Amygdala (tissue), 56 donors: ENCODE measurements around the gene ZNF331.
A peak's percentile ranks its signal among the peaks of the same experiment; 100 is the strongest.

Experiments
- DNase-seq, 56 donors: peaks; one replicate each; lab custom pipeline; 2025; lab: John Stamatoyannopoulos, UW

The ZNF331 gene

GRCh38 chr19:53554804-53555203 is 16.9 kb downstream of the ZNF331 start:
- DNase-seq, result peak in 1 of 56 donors; percentile 23

DNA sequence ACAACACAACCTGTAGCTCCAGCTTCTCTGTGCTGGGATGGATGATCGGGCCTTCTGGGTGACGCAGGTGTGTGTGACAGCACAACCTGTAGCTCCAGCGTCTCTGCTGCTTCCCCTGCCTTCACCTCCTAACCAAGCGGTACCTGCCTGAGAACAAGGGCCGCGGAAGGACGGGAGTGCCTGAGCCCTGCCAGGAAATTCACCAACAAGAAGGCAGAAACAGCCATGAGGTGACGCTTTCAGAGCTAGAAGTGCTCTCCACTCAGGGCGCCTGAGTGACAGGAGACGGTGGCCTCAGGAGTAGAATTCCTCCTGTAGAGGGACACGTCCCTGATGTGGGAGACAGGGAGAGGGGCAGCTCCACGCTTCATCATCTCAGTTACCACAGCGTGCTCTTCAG is 17.4 kb downstream of the ZNF331 start:
- no peak for DNase-seq

DNA sequence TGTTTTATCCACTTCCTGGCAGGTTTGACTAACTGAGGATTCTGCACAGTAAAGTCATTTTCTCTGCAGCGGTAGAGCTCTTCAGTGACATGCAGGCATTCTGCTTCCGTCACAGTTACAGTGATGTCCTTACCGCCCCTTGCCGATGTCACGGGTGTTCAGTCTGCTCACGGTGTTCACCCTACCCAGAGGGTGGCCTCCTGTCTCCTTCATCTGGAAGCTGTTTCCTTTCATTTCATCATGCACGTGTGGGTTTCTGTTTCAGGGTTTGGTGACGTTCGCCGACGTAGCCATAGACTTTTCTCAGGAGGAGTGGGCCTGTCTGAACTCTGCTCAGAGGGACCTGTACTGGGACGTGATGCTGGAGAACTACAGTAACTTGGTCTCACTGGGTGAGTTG is 33.4 kb downstream of the ZNF331 start:
- no peak for DNase-seq

DNA sequence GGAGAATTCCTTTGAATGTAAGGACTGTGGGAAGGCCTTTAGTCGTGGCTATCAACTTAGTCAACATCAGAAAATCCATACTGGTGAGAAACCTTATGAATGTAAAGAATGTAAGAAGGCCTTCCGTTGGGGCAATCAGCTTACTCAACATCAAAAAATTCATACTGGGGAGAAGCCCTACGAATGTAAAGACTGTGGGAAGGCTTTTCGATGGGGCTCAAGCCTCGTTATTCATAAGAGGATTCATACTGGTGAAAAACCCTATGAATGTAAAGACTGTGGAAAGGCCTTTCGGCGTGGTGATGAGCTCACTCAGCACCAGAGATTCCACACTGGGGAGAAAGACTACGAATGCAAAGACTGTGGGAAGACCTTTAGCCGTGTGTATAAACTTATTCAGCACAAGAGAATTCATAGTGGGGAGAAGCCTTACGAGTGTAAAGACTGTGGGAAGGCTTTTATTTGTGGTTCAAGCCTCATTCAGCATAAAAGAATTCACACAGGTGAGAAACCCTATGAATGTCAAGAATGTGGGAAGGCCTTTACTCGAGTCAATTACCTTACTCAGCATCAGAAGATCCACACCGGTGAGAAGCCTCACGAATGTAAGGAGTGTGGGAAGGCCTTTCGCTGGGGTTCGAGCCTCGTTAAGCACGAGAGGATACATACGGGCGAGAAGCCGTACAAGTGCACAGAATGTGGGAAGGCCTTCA is 39.2 kb downstream of the ZNF331 start:
- DNase-seq, result no peak

GRCh38 chr19:53577968-53578367 is 40.0 kb downstream of the ZNF331 start:
- no peak for DNase-seq

GRCh38 chr19:53579518-53579917 is 41.6 kb downstream of the ZNF331 start:
- no peak for DNase-seq

DNA sequence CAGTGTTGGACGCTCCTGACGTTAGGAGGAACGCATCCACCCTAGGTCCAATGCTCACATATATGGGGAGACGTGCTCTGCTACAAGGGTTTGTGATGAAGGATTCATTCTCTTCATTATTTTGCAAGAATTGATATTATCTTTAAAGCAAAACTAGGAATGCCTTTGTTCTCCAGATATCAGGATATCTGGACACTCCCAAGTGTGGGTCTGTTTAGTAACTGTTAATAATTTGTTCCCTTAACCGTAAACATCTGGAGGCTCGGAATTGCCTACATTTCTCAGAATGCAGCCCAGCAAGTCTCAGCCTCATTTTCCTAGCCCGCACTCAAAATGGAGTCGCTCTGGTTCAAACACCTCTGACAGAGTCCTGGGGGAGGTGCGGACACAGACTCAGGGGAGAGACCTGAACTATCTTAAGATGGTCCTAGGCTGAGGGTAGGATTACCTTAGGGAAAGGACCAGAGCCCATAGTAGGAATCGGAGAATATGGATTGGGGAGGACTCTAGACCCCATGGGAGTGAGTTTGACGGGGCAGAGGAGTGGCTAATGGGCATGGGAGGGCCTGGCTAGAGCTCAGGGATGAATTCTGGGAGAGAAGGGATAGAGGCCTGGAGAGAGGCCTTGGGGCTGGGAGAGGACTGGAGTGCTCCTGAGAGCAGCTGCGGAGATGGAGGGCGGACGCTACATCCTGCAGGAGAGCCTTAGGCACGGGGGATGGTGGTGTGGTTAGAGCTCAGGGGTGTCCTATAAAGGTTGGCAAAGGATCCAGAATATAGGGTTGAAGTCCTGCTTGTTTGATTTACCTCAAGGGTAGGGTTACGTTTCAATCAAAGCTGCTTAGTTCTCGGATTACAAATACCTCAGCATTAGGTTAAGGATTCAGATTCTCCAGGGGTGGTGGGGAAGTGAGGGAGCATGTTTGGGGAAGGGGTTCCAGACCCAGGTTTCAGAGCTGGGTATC is 43.2 kb downstream of the ZNF331 start:
- DNase-seq, result no peak

DNA sequence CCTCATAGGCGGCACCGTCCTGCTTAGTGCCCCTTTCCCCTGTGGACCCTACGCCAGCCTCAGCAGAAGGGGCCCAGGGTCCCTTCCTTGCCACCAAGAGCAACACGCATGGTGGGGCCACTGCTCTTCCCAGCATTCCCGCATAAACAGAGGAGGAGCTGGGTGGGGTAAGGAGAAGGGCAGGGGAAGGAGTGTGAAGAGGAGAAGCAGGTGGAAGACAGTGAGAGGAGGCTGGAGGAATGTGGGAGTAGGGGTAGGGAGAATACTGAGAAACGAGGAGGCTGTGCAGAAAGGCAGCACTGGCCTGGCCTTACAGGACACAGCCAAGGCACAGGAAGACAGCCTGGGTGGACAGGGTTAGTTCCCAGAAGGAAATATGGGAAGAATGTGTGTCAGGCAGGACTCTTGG is 43.9 kb downstream of the ZNF331 start:
- DNase-seq, result no peak

GRCh38 chr19:53583181-53583580 is 45.2 kb downstream of the ZNF331 start:
- no peak for DNase-seq

DNA sequence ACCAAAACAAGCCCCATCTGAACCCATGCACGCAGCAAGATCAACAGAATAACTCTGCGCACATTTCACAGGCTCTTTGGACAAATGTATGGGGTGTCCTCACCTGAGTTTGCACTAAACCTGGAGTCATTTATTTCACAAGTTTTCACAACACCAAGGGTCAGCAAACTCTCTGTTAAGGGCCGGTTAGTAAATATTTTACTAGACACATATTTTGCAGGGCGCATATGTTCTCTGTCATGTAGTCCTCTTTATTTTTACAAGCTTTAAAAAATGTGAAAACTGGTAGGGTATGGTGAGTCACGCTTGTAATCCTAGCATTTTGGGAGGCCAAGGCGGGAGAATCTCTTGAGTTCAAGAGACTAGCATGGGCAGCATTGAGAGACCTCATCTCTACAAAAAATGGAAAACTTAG is 48.3 kb downstream of the ZNF331 start:
- no peak for DNase-seq

GRCh38 chr19:53594811-53595509 is 57.0 kb downstream of the ZNF331 start:
- DNase-seq, result no peak

DNA sequence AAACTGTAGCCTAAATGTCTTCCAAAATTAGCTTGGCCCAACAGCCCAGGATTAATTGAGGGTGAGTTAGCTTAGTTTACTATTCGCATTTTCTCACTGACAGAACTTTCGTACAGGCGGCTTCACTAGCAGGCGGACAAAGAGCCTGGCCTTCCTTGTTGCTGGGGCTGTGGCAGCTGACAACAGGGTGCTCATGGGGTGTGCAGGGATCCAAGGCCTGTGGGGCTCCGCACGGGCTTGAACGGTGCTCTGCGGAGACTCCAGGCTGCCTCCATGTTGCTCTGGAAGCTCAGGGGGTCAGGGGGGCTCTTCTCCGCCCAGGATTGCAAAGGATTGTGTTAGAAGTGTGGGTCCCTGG is 57.5 kb downstream of the ZNF331 start:
- no peak for DNase-seq

- no peak for DNase-seq
These were observed 58.1 kb downstream of the ZNF331 start for GRCh38 chr19:53596056-53596455.

GRCh38 chr19:53597023-53597422 is 59.1 kb downstream of the ZNF331 start:
- no peak for DNase-seq

DNA sequence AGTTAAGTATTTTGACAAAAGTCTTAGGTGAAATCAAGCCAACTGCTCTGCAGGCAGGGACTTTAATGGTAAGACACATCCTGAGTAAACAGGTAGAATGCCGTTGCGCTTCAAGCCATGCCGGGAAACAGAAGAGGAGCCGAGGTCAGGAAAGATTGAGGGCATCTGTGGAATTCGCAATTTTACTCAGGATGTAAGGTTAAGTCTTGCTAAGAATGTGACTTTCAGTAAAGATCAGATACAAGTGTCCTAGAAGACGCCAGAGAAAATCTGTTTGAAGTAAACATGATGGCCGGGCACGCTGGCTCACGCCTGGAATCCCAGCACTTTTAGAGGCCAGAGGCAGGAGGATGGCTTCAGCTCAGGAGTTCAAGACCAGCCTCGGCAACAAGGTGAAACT is 60.4 kb downstream of the ZNF331 start:
- no peak for DNase-seq

DNA sequence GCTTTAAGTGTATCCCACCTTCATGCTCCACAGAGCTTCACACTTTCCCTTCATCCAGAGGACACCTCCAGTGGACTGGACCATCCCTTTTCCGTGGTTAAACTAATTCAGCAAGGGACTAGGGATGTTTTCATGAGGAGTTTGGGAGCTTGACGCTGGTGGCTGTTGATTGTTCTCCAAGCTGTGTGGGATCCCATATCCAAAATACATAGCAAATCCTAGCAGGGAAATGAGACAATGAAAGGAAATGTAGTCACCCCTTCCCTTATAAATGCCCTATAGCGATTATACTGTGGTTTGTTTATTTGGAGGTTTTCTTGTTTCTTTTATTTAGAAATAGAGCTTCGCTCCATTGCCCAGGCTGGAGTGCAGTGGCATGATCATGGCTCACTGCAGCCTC is 62.3 kb downstream of the ZNF331 start:
- DNase-seq, result no peak

DNA sequence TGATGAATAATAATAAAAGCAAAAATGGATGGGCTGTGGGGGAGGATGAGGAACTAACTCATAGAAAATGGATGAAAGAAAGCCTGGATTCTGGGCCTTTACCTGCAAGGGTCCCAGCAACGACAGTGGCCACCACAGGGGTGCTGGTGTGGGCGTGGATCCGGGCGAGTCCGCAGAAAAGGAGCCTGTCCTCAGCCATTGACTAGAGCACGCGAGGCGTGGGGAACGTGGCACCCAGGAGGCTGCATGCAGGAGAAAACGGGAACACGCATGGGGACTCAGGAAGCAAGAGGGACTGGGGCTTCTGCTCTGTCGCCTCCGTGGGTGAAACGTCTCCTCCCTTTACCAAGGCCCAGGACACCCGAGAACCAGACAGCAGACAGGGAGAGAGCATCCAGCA is 68.1 kb downstream of the ZNF331 start:
- no peak for DNase-seq

DNA sequence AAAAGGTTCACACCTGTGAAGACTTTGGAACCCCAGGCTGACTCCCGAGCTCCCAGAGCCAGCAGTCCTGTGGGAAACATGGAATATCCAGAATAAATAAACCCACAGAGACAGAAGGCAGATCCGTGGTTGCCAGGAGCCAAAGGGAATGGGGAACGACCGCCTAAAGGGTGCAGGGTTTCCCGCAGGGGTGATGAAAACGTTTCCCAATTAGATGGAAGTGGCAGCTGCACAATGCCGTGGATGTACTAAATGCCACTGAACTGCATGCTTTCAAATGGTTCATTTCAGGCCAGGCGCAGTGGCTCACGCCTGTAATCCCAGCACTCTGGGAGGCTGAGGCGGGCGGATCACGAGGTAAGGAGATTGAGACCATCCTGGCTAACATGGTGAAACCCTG is 70.4 kb downstream of the ZNF331 start:
- DNase-seq, result no peak

- no peak for DNase-seq
These were observed 75.0 kb downstream of the ZNF331 start for GRCh38 chr19:53612762-53613526.
